Neural progenitor cell (in vitro differentiated cells): ENCODE results near the gene APOBEC3G.

Experiments used
- EZH2 ChIP-seq: fragments of 200-600 bp; sonication (generic); IDR thresholded peaks from 2 replicates; pipeline ENCODE4 v1.6.1; 2017; ENCODE audit warnings: antibody characterized with exemption, mild to moderate bottlenecking, moderate library complexity
- TF ChIP-seq, protein P1 (sequence below): fragments of 200-600 bp; sonication (generic); IDR thresholded peaks from 2 replicates; pipeline ENCODE4 v1.5.1; 2017; ENCODE audit warnings: antibody characterized with exemption, mild to moderate bottlenecking

DNA sequence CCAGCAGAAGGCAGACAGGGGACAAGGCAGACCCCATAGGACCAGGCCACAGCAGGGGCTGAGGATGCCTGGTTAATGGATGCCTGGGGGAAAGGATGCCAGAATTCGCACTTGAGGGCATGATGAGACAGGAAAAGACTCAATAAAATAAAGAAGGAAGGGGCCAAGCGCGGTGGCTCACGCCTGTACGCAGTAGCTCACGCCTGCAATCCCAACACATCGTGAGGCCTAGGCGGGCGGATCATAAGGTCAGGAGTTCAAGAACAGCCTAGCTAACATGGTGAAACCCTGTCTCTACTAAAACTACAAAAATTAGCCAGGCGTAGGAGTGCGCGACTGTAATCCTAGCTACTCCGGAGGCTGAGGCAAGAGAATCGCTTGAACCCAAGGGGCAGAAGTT is 46.4 kb upstream of the APOBEC3G start:
- TF ChIP-seq, protein P1, sequence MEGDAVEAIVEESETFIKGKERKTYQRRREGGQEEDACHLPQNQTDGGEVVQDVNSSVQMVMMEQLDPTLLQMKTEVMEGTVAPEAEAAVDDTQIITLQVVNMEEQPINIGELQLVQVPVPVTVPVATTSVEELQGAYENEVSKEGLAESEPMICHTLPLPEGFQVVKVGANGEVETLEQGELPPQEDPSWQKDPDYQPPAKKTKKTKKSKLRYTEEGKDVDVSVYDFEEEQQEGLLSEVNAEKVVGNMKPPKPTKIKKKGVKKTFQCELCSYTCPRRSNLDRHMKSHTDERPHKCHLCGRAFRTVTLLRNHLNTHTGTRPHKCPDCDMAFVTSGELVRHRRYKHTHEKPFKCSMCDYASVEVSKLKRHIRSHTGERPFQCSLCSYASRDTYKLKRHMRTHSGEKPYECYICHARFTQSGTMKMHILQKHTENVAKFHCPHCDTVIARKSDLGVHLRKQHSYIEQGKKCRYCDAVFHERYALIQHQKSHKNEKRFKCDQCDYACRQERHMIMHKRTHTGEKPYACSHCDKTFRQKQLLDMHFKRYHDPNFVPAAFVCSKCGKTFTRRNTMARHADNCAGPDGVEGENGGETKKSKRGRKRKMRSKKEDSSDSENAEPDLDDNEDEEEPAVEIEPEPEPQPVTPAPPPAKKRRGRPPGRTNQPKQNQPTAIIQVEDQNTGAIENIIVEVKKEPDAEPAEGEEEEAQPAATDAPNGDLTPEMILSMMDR: no peak
- TF ChIP-seq EZH2: no peak
